H1 (cell line): ENCODE data around the gene ATP11C. TPM values are rescaled to one million over a fixed set of nuclear protein-coding genes. Genes with fewer than 3 reads are reported as not detected.

Experiments used
- BACH1 ChIP-seq: IDR thresholded peaks from 2 replicates; pipeline ENCODE4 v1.6.1; 2012; ENCODE audit warnings: low read length, improper control_type of control experiment
- CHD1 ChIP-seq: IDR thresholded peaks from 2 replicates; pipeline ENCODE4 v1.6.1; 2012; ENCODE audit warnings: low read depth, low read length, improper control_type of control experiment
- GTF2F1 ChIP-seq: IDR thresholded peaks from 2 replicates; pipeline ENCODE4 v1.6.1; 2012; ENCODE audit warnings: low read depth, low read length, improper control_type of control experiment, borderline replicate concordance
- JUND ChIP-seq: IDR thresholded peaks from 2 replicates; pipeline ENCODE4 v1.6.1; 2011; ENCODE audit warnings: mild to moderate bottlenecking, improper control_type of control experiment, low read length
- KDM5A ChIP-seq: fragments of 200-600 bp; IDR thresholded peaks from 2 replicates; pipeline ENCODE4 v1.7.1; 2012; ENCODE audit warnings: mild to moderate bottlenecking, low read length, inconsistent platforms, mixed read lengths
- PHF8 ChIP-seq: fragments of 200-600 bp; sonication (generic); conservative IDR thresholded peaks from 2 replicates; pipeline ENCODE4 v1.7.1; 2012; ENCODE audit warnings: low read depth, mild to moderate bottlenecking, inconsistent platforms, low read length, moderate library complexity
- POLR2AphosphoS5 ChIP-seq: IDR thresholded peaks from 2 replicates; pipeline ENCODE4 v1.6.1; 2011; ENCODE audit warnings: low read depth, low read length
- SP2 ChIP-seq: IDR thresholded peaks from 2 replicates; pipeline ENCODE4 v1.6.1; 2012; ENCODE audit warnings: mild to moderate bottlenecking, low read length, inconsistent platforms
- TBP ChIP-seq: IDR thresholded peaks from 2 replicates; pipeline ENCODE4 v1.6.1; 2011; ENCODE audit warnings: low read depth, low read length, improper control_type of control experiment
- polyA plus RNA-seq, 7 experiments: library from polyadenylated mRNA; depleted of rRNA in 3 of 7; stranded (reverse) in 5 of 7; unstranded in 2 of 7; fragments of >200 nt in 5 of 7; fragments of 200-250 nt in 2 of 7; gene quantifications; 1 replicate in 5 of 7; 2 replicates in 1 of 7; 4 replicates in 1 of 7; pipeline versions ENCODE4 v1.2.1 to v1.2.3, GENCODE V29; 2011 to 2013; ENCODE audit warnings: missing spikeins in 2 of 7, mixed read lengths in 2 of 7
- total RNA-seq: library from RNA; stranded (reverse); fragmentation: NEBNext Ultra II Directional; extraction: Animal tissue kit (Norgen Biotek cat#: 25700); gene quantifications from 2 replicates; pipeline ENCODE4 v1.2.1, GENCODE V29; 2021
- TF ChIP-seq, protein P1 (sequence below): fragments of 300-600 bp; sonication (generic); IDR thresholded peaks from 2 replicates; pipeline ENCODE4 v1.7.1; 2012; ENCODE audit warnings: low read length, moderate library complexity, mild to moderate bottlenecking, inconsistent platforms; ENCODE audit not compliant: insufficient replicate concordance
- TF ChIP-seq, protein P2 (sequence below): IDR thresholded peaks from 2 replicates; pipeline ENCODE4 v1.6.1; 2012; ENCODE audit warnings: inconsistent platforms

ATP11C gene
- total and polyA plus RNA-seq, 2 of the 8 experiments (the other 6 are each of a cell fraction or from before 2014, with no cell fraction given): 14.7 to 52.1 TPM

- TF ChIP-seq, protein P1, sequence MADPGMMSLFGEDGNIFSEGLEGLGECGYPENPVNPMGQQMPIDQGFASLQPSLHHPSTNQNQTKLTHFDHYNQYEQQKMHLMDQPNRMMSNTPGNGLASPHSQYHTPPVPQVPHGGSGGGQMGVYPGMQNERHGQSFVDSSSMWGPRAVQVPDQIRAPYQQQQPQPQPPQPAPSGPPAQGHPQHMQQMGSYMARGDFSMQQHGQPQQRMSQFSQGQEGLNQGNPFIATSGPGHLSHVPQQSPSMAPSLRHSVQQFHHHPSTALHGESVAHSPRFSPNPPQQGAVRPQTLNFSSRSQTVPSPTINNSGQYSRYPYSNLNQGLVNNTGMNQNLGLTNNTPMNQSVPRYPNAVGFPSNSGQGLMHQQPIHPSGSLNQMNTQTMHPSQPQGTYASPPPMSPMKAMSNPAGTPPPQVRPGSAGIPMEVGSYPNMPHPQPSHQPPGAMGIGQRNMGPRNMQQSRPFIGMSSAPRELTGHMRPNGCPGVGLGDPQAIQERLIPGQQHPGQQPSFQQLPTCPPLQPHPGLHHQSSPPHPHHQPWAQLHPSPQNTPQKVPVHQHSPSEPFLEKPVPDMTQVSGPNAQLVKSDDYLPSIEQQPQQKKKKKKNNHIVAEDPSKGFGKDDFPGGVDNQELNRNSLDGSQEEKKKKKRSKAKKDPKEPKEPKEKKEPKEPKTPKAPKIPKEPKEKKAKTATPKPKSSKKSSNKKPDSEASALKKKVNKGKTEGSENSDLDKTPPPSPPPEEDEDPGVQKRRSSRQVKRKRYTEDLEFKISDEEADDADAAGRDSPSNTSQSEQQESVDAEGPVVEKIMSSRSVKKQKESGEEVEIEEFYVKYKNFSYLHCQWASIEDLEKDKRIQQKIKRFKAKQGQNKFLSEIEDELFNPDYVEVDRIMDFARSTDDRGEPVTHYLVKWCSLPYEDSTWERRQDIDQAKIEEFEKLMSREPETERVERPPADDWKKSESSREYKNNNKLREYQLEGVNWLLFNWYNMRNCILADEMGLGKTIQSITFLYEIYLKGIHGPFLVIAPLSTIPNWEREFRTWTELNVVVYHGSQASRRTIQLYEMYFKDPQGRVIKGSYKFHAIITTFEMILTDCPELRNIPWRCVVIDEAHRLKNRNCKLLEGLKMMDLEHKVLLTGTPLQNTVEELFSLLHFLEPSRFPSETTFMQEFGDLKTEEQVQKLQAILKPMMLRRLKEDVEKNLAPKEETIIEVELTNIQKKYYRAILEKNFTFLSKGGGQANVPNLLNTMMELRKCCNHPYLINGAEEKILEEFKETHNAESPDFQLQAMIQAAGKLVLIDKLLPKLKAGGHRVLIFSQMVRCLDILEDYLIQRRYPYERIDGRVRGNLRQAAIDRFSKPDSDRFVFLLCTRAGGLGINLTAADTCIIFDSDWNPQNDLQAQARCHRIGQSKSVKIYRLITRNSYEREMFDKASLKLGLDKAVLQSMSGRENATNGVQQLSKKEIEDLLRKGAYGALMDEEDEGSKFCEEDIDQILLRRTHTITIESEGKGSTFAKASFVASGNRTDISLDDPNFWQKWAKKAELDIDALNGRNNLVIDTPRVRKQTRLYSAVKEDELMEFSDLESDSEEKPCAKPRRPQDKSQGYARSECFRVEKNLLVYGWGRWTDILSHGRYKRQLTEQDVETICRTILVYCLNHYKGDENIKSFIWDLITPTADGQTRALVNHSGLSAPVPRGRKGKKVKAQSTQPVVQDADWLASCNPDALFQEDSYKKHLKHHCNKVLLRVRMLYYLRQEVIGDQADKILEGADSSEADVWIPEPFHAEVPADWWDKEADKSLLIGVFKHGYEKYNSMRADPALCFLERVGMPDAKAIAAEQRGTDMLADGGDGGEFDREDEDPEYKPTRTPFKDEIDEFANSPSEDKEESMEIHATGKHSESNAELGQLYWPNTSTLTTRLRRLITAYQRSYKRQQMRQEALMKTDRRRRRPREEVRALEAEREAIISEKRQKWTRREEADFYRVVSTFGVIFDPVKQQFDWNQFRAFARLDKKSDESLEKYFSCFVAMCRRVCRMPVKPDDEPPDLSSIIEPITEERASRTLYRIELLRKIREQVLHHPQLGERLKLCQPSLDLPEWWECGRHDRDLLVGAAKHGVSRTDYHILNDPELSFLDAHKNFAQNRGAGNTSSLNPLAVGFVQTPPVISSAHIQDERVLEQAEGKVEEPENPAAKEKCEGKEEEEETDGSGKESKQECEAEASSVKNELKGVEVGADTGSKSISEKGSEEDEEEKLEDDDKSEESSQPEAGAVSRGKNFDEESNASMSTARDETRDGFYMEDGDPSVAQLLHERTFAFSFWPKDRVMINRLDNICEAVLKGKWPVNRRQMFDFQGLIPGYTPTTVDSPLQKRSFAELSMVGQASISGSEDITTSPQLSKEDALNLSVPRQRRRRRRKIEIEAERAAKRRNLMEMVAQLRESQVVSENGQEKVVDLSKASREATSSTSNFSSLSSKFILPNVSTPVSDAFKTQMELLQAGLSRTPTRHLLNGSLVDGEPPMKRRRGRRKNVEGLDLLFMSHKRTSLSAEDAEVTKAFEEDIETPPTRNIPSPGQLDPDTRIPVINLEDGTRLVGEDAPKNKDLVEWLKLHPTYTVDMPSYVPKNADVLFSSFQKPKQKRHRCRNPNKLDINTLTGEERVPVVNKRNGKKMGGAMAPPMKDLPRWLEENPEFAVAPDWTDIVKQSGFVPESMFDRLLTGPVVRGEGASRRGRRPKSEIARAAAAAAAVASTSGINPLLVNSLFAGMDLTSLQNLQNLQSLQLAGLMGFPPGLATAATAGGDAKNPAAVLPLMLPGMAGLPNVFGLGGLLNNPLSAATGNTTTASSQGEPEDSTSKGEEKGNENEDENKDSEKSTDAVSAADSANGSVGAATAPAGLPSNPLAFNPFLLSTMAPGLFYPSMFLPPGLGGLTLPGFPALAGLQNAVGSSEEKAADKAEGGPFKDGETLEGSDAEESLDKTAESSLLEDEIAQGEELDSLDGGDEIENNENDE: no peak
- TF ChIP-seq KDM5A (no peak), JUND (no peak), PHF8 (no peak), GTF2F1 (no peak), BACH1 (no peak), TBP (no peak), CHD1 (no peak), SP2 (no peak), POLR2AphosphoS5 (no peak)
- TF ChIP-seq, protein P2, sequence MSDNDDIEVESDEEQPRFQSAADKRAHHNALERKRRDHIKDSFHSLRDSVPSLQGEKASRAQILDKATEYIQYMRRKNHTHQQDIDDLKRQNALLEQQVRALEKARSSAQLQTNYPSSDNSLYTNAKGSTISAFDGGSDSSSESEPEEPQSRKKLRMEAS: no peak
- TF ChIP-seq, all 59 proteins: peak for 0
Observed at GRCh38 chrX:139750390-139750789, 182.5 kb downstream of the ATP11C start (continued).
